Endothelial cell of umbilical vein (primary cell): ENCODE measurements around the gene GPR42.

Experiments
- EZH2 ChIP-seq: IDR thresholded peaks from 2 replicates; pipeline ENCODE4 v1.6.1; 2012; ENCODE audit warnings: borderline replicate concordance, low read depth, mild to moderate bottlenecking, moderate library complexity, low read length, inconsistent platforms; ENCODE audit not compliant: severe bottlenecking
- POLR2AphosphoS5 ChIP-seq: IDR thresholded peaks from 2 replicates; pipeline ENCODE4 v1.6.1; 2012; ENCODE audit warnings: low read depth, mild to moderate bottlenecking, control low read depth, low read length, moderate library complexity; ENCODE audit not compliant: insufficient read depth
- TF ChIP-seq, protein P1 (sequence below), 2 donors: IDR thresholded peaks; 1 replicate in 1 of 2; 2 replicates in 1 of 2; pipeline ENCODE4 v1.5.1; 2011; ENCODE audit warnings: low read length in 2 of 2, mild to moderate bottlenecking in 2 of 2, moderate library complexity in 2 of 2, control low read depth in 1 of 2, inconsistent platforms in 1 of 2, low read depth in 1 of 2; ENCODE audit not compliant: insufficient read depth in 1 of 2; ENCODE audit errors: extremely low read depth in 1 of 2

DNA sequence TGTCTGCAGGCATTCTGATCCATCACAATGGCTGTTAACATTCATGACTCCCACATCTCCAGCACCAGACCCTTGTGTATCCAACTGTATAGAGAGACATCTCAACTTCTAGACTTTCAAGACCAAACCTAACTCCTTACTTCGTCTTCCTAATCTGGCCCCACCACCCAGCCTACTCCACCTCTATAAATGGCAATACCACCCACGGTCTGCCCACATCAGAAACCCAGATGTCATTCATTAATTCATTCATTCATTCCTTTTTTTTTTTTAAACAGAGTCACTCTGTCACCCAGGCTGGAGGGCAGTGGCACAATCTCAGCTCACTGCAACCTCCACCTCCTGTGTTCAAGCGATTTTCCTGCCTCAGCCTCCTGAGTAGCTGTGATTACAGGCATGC, 10.4 kb downstream of the GPR42 start:
- TF ChIP-seq, protein P1, sequence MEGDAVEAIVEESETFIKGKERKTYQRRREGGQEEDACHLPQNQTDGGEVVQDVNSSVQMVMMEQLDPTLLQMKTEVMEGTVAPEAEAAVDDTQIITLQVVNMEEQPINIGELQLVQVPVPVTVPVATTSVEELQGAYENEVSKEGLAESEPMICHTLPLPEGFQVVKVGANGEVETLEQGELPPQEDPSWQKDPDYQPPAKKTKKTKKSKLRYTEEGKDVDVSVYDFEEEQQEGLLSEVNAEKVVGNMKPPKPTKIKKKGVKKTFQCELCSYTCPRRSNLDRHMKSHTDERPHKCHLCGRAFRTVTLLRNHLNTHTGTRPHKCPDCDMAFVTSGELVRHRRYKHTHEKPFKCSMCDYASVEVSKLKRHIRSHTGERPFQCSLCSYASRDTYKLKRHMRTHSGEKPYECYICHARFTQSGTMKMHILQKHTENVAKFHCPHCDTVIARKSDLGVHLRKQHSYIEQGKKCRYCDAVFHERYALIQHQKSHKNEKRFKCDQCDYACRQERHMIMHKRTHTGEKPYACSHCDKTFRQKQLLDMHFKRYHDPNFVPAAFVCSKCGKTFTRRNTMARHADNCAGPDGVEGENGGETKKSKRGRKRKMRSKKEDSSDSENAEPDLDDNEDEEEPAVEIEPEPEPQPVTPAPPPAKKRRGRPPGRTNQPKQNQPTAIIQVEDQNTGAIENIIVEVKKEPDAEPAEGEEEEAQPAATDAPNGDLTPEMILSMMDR (IDR thresholded peaks at IDR 0.05; ENCODE audit: extremely low read depth in 1 of 2, insufficient read depth in 1 of 2, low read depth in 1 of 2, low read length in 2 of 2): no peak
- TF ChIP-seq POLR2AphosphoS5: no peak
- TF ChIP-seq EZH2: no peak
